OCI-LY7 (cell line): ENCODE results near the gene TMPRSS2.

Experiments
- EZH2phosphoT487 ChIP-seq: fragments of 200-600 bp; sonication (generic); IDR thresholded peaks from 2 replicates; pipeline ENCODE4 v1.6.1; 2018; ENCODE audit warnings: low read depth, borderline replicate concordance, mild to moderate bottlenecking, mixed run types, antibody characterized with exemption, low read length, moderate library complexity, mixed read lengths
- TF ChIP-seq, protein P1 (sequence below): fragments of 200-600 bp; sonication (generic); conservative IDR thresholded peaks from 2 replicates; pipeline ENCODE4 v1.5.1; 2014; ENCODE audit warnings: mild to moderate bottlenecking, antibody characterized with exemption, low read length, moderate library complexity, mixed read lengths

DNA sequence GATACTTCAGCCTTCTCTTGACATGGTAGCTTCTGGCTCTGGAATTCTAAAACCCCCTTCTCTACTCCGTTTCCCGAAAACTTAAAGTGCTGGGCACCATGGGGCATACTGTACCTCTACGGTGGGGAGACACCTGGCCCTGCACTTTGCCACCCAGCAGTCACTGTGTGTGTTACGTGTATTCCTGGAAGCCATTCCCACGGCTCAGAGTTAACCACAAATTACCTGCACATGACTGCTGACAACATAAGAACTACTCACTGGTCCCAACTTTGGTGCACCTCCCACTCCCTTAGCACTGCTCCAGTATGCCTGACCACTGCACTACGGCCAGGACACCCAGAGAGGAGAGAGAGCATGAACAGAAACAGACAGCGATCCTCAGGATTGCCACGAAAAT is 29.4 kb upstream of the TMPRSS2 start:
- TF ChIP-seq, protein P1, sequence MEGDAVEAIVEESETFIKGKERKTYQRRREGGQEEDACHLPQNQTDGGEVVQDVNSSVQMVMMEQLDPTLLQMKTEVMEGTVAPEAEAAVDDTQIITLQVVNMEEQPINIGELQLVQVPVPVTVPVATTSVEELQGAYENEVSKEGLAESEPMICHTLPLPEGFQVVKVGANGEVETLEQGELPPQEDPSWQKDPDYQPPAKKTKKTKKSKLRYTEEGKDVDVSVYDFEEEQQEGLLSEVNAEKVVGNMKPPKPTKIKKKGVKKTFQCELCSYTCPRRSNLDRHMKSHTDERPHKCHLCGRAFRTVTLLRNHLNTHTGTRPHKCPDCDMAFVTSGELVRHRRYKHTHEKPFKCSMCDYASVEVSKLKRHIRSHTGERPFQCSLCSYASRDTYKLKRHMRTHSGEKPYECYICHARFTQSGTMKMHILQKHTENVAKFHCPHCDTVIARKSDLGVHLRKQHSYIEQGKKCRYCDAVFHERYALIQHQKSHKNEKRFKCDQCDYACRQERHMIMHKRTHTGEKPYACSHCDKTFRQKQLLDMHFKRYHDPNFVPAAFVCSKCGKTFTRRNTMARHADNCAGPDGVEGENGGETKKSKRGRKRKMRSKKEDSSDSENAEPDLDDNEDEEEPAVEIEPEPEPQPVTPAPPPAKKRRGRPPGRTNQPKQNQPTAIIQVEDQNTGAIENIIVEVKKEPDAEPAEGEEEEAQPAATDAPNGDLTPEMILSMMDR = no peak
- TF ChIP-seq EZH2phosphoT487 = no peak
